C1 segment of cervical spinal cord (tissue), 14 donors: ENCODE measurements around the gene PRRC1.
A peak's percentile ranks its signal among the peaks of the same experiment; 100 is the strongest.

ENCODE experiments used
- DNase-seq, 14 donors: peaks; one replicate each; lab custom pipeline; 2025; lab: John Stamatoyannopoulos, UW

The PRRC1 gene

DNA sequence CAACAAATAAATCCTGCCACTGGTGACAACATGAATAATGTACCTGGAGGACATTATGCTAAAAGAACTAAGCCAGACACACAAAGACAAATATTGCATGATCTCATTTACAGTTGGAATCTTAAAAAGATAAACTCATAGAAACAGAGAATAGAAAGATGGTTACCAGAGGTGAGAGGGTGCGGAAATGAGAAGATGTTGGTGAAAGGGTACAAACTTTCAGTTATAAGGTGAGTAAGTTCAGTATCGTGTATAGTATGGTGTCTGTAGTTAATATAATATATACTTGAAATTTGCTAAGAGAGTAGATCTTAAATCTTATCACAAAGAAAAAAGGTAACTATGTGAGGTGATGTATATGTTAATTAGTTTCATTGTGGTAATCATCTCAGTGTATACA, 63.3 kb downstream of the PRRC1 start:
- DNase-seq = no peak

DNA sequence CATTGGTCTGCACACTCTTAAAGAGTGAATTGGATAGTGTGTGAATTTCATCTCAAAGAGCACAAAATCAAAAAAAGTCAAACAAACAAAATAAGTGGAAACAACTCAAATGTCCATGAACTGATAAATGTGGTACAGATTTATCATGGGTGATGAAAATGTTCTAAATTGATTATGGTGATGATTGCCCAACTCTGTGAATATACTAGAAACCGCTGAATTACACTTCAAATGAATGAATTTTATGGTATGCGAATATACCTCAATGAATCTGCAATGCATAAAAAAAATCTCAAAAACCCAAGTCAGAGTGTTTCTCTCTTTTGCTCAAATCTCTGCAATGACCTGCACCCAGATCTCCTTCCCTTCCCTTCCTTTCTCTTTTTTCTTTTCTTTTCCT, 64.0 kb downstream of the PRRC1 start:
- no peak for DNase-seq

DNA sequence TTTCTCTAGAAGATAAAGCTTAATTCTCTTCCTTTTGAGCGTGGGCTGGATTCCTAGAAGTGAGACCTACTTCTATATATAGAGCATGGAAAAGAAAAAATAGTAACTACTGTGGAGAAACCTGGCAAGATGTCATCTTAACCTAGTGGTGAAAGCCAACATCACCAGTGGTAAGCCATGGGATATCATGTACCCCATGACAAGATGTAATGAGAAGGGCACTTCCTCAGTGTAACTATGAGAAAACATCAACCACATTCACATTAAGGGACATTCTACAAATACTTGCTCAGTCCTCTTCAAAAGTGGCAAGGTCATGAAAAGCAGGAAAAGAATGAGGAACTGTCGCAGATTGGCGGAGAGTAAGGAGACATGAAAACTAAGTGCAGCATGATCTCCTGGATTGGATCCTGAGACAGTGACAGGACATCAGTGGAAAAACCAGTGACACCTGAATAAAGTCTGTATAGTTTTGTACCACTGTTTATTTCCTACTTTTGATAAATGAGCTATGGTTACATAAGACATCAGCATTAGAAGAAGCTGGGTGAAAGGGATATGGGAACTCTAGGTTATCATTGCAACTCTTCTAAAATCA, 65.4 kb downstream of the PRRC1 start:
- DNase-seq = no peak

DNA sequence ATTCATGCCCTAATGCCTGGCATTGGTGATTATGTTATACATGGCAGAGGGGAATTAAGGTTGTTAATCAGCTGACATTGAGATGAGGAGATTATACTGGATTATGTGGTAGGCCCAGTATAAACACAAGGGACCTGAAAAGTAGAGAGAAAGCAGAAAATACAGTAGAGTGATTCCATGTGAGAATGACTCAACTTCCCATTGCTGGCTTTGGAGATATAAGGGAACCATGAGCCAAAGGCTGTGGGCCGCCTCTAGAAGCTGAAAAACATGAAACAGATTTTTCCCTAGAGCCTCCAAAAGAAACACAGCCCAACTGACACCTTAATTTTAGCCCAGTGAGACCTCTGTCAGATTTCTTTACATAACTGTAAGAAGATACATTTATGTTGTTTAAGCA, 66.4 kb downstream of the PRRC1 start:
- no peak for DNase-seq

DNA sequence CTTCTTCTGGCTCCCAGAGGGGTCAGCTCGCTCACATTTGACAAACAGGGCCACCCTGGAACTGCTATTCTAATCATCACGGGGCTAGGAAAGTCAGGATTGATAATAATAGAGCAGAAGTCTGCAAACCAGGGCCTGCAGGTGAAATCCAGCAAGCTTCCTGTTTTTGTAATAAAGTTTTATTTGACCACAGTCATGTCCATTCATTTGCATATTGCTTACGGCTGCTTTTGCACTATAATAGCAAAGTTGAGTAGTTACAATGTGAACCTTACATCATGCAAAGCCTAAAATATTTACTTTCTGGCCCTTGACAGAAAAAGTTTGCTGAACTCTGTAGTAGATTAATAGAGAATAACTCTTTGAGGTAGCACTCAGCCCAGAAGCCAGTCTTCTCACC, 68.2 kb downstream of the PRRC1 start:
- no peak for DNase-seq

DNA sequence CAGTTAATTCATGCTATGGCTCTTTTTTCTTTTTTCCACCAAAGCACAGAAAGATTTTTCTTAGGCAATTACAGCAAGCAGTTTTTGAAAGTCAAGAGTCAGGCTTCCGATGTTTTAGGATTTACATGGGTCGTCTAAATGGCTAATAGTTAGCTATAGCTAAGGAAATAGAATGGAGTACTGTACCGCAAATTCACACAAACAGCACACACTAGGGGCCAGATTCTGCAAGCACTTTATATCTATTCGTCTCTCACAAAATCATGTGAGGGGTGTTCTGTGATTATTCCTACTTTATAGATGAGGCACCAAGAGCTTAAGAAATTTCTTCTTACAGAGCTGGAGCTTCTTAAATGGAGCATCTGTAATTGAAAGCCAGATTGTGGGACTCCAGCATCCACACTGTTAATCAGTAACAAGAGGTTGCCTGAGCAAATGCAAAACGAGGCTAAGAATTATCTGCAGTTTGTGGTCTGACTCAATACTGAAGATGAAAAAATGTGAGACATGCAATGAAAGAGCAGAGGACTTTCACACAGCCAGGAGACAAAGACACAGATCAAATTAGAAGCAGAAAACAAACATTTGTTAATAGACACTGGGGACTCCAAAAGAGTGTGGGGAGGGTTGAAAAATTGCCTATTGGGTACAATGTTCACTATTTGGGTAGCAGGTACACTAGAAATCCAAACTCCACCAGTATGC, 68.8 kb downstream of the PRRC1 start:
- no peak for DNase-seq

DNA sequence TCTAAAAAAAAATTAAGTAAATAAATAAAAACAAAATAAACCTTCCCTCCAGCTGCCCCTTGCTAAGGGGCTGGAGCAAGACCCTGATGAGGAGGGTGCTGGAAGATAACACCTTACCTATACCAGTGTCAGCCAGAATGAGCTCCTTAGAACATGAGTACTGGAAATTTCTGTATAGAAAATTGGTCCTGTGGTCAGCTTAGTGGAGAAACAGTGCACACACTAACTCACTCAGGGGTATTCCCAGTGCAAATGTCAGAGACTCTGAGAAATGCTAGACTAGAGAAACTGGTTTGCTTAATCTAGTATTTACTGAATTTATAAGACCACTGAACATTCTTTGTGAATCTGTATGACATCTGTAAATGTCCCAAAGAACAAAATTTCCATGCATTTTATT, 69.4 kb downstream of the PRRC1 start:
- DNase-seq = no peak

DNA sequence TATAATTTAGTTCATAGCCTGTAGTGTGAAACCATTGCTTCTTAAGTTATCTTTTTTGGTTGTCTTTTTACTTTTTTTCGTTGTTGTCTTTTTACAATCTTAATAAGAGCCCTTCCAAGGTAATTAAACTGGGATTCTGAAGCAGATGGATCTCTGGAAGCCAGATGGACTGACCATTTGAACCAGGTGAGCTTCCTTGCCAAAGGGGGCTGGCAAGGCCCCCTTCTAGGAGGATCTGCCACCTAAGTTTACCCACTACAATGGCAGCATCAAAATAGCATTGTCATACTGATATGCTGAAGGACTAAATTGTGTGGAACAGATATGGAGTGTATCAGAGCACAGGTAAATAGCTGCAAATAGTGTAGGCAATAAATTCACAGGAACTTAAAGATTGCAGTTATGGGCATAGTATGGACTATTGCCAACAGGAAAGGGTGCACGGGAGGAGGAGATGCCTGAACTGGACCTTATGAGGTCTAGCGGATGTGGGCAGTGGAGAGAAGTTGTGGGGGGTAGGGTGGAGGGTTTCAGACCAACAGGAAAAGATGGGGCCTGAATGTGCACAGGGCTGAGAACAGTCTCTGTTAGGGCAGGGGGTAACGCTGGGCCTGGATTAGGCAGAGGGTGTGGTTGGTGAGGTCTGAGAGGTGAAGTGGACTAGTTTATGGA, 69.9 kb downstream of the PRRC1 start:
- DNase-seq = peak in 1 of 14 donors; percentile 49

DNA sequence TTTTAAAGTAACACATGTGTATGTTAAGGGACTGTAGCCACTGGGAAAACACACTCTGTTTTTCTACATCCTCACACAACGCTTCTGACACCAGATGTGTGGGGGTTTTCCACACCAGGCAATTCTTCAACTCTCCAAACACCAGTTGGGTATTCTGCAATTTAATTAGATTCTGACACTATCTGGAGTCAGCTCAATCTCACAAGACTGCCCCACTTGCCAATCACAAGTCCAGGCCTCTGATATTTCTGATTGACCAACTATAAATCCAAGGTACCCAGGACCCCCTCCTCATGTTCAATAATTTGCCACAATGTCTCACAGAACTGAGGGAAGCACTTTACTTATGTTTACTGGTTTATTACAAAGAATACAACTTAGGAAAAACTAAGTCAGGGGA, 70.9 kb downstream of the PRRC1 start:
- DNase-seq = no peak

DNA sequence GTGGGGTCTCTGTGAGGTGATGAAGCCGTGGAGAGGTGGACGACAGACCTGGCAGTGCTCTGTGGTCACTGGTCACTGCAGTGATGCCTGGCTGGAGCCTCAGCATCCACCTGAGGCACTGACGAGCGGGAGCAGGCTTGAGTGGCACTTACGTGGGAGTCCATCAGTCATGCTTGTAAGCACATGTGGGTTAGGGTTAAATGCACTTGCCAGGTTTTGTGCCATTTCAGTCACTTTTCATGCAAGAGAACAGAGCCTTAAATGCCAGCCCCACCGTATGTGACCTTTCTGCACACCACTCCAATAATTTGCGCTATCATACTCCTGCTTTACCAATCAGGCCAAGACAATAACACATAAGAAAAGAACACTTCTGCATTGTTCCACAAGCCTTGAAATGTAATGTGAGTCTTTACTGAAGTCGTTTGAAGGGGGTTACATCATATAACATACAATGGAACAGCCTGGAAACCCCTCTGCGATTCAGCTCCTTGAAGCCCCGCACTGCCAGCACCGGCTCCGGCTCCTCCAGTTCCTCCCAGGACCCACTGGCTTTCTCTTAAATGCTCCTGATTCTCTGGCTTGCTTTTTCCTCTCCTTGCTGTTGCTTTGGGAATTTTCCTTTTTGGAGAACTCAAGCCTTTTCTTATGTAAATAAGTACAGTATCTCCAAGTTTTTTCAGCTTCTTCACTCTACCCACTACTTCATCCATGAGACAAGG, 72.0 kb downstream of the PRRC1 start:
- no peak for DNase-seq

DNA sequence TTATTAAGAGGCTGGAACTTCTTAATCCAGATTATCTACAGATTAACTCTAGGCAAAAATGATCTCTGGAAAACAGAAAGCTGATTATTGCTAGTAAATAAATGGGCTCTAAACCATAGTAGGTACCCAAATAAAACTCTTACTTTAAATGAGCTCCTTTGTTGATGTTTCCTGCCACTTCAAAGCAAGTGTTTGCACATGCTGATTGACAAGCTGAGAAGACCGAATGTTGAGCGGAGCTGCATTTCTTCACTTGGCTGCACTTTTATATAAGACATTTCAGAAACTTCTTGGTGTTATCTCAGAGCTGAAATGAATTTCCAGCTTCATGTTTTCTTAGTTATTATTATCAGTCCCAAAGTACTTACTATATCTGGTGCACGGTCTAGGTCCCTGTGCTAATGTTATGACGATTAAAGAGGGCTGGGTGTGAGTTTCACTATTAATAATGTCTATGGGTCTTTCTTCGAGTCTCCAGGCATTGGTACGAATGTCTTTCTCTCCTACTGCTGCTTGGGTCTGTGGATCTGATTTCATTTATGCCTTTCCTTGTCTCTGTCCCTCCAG, 72.8 kb downstream of the PRRC1 start:
- DNase-seq = no peak

DNA sequence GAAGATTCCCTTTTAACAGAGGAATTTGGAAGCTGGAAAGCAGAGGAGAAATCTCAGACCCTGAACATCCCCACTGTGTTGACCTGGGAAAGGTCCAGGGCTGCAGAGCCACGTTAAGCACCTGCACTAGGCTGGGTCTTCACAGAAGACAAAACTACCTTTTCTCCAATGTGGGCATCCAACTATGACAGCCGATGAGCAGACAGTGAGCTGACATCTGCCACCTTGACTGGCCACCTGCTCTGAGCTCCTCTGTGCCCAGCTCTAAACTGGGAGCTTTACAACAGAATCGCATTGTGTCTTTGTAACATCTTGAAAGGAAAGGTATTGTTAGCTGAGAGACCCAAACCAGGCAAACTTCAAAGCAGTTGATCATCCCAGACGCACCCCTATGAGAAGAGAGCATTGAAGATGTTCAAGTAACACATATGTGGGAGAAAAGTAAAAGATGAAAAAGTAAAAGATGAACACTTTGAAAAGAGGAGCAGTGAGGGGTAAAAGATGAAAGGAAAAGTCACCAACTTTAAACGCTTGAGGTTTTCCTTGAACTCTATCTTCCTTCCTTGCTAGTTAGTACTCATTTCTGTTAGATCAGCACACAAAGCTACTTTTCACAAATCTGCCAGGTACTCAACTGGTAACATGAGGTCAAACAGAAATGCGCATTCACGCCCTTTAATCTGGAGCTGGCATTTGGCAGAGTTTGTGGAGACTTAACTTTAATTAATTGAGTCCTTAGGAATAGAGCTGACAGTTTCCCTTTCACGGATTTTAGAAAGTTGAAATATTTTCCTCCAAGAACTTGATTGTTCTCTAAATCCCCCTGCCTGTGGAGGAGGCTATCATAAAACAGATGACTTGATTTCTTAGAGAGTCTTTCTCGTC, 78.3 kb downstream of the PRRC1 start:
- peak in 1 of 14 donors; percentile 43 for DNase-seq

DNA sequence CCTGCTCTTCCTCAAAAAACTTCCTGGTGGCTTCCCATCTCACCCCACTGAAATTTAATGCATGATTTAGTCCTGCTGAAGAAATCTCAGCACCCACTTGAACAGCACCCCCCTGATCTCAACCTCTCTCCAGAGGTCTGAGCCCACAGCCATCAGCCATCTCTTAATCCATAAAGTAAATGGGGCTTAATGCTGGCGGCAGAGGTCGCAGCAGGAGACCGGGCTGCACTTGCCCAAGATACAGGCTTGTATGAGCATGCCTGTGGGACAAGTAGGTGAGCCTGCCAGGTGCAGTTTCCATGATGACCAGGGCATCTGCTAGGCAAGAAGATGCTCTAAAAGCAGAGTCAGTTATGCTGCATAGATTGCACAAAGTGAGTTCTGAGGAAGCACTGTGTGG, 79.1 kb downstream of the PRRC1 start:
- DNase-seq = no peak

DNA sequence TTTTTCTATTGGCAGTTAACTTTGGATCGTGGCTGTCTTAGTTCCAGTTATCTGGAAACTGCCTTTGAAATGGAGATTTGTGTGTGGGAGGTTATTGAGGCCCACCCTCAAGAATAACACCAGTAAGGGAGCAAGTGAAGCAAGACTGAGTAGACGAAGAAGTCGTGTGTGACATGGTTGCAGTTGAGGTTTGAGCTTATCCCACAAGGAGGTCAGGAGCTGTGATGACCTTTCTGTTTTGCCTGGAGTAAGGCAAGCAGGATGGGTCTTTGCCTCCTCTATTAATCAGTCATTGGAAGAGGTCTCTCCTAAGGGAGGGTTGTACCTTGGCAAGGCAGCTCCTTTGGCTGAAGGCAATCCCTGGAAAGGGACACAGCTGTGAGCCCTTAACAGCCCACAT, 81.9 kb downstream of the PRRC1 start:
- no peak for DNase-seq

DNA sequence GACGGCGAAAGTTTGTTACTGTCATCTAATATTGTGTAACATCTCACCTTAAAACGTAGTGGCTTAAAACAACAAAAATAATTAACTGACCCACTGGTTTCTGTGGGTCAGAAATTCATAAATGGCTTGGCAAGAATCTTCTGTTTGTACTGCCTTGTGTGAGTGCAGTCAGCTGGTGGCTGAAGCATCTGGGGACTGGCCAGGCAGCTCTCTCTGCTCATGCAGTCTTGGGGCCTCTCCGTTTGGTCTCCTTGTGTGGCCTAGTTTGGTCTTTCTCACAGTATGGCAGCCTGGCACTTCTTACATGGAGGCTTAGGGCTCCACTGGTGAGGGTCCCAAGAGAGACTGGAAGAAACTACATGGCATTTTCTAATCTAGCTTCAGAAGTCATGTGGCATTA, 82.4 kb downstream of the PRRC1 start:
- DNase-seq = no peak

DNA sequence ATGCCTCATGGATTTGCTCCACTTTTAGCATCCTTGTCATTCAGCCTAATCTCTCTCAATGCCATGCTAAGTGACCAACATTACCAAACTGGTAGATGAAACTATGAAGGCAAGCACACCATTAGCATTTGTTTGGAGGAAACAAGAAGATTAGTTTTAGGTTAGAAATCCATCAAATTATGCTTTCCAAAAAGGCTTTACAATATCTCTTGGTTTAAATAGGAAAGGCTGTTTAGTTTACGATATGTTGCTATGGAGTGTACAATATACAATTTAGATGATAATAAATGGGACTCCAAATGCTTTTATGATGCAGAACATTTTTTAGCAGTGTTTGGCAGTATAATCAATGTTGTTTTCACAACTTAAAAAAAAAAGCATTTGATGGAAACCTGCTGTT, 83.7 kb downstream of the PRRC1 start:
- no peak for DNase-seq

DNA sequence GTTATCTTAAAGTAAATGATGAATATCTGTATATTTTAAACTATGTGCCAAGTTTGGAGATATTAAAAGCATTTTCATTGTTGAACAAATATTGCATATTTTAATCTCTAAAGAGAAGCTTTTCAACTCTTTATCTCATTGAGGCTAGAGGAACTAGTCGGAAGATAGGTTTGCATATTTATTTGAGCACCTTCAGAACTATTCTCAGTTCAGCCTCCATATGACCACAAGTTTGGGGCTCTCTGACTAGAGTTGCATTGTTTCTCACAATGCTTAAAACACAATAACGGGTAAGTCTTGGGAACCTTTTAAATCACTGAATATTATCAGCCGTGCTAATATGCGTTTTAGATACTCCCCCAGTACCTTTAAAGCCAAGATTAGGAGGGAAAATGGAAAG, 84.2 kb downstream of the PRRC1 start:
- DNase-seq = no peak

DNA sequence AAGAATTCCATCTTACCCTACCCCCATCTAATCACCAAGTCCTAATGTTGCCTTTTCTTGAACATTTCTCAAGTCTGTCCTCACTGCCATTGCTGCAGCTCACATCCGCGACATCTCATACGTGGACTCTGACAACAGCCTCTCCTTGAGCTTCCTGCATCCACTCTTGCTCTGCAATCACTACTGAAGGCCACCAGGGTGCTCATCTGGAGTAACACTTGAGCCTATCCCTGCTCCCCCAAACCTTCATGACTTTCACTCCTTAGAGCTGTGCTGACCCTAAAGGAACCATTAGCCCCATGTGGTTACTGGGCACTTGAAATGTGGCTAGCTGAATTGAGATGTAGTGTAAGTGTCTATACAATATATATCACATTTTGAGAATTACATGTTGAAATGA, 85.0 kb downstream of the PRRC1 start:
- DNase-seq = no peak

DNA sequence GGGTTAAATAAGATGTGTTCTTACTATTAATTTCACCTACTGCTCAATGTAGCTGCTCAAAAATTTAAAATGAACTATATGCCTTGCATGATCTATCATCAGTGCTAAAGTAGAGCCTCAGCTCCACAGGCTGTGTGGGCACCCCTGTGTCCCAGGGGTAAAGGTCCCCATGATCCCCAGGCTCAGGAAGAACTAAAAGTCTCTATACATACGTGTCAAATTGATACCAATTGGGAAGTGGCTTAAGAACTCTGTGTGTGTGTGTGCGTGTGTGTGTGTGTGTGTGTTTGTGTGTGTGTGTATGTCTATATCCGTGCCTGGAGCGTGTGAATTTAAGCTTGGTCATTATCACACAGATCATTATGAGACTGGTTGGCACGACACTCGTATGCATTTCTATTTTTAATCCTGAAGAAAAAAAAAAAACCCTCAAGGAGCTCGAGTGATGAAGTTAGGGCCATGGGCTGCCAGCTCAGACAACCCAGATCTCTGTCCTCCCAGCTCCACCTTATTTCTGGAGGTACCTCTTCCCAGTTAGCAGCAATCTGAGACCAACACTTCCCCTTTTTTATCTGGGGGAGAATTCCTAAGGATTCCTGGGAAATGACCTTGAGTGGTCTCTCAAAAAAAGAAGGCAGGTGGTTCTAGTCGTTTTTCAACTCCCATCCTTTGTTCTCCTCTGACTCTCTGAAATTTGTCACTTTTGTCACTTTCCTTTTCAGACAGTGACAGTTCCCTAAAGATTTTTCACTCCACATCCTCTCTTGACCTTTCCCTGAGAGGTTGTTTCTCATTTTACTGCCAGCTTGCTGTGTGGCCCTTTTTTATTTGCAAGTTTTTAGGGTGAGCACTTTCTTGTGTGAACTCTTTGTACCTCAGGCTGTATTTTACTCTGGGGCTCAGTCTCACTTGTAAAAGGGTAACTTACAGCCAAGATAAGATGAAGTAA, 85.7 kb downstream of the PRRC1 start:
- DNase-seq = no peak
